MCF 10A (cell line): Measurements from ENCODE around the gene MAP4K5. TPM values are rescaled to one million over a fixed set of nuclear protein-coding genes. Genes with fewer than 3 reads are reported as not detected.

ENCODE experiments used
- BruUV-seq: library from RNA; stranded (reverse); fragments of 400-500 nt; replicated peaks from 2 replicates; lab custom pipeline; 2021; lab: Mats Ljungman, UMichigan
- CTCF ChIA-PET: fragments of 300-600 bp; sonication (Branson Sonifier 250); formaldehyde crosslinking; extraction: SDS; loops from one replicate; lab custom pipeline; 2021; ENCODE audit warnings: antibody characterized with exemption, inconsistent platforms; lab: Yijun Ruan, JAX
- POLR2A ChIA-PET: fragments of 300-600, 350-650 bp; sonication (Branson Sonifier 250); formaldehyde crosslinking; extraction: SDS; loops from one replicate; lab custom pipeline; 2020; ENCODE audit warnings: antibody characterized with exemption, inconsistent platforms; lab: Yijun Ruan, JAX
- DNase-seq: peaks from one replicate; pipeline ENCODE4 v3.0.0-alpha.2; 2018; ENCODE audit not compliant: unreplicated experiment
- H3K27ac Mint-ChIP-seq: one replicate; pipeline ENCODE4 v1.8.0; 2022; ENCODE audit warnings: mild to moderate bottlenecking, low read depth, mixed read lengths; ENCODE audit not compliant: unreplicated experiment
- H3K27me3 Mint-ChIP-seq: one replicate; pipeline ENCODE4 v1.8.0; 2022; ENCODE audit warnings: mixed read lengths; ENCODE audit not compliant: insufficient read depth, unreplicated experiment
- H3K36me3 Mint-ChIP-seq: one replicate; pipeline ENCODE4 v1.8.0; 2022; ENCODE audit warnings: mild to moderate bottlenecking, moderate library complexity, mixed read lengths; ENCODE audit not compliant: insufficient read depth, unreplicated experiment
- H3K4me1 Mint-ChIP-seq: one replicate; pipeline ENCODE4 v1.8.0; 2022; ENCODE audit warnings: mixed read lengths; ENCODE audit not compliant: insufficient read depth, unreplicated experiment
- H3K4me3 Mint-ChIP-seq: one replicate; pipeline ENCODE4 v1.8.0; 2022; ENCODE audit warnings: mild to moderate bottlenecking, moderate library complexity, mixed read lengths; ENCODE audit not compliant: unreplicated experiment
- H3K9me3 Mint-ChIP-seq: one replicate; pipeline ENCODE4 v1.8.0; 2022; ENCODE audit warnings: mixed read lengths; ENCODE audit not compliant: unreplicated experiment
- CTCF ChIP-seq: fragments of 200-600 bp; IDR thresholded peaks from one replicate; pipeline ENCODE4 v1.8.0; 2022; ENCODE audit warnings: antibody characterized with exemption, mild to moderate bottlenecking; ENCODE audit not compliant: unreplicated experiment
- intact Hi-C: fragments of 100-400 bp; cut with micrococcal nuclease; formaldehyde crosslinking; loops from 2 replicates; pipeline ENCODE4 v1.14.1; 2022
- total RNA-seq: library from RNA; stranded (reverse); gene quantifications from 2 replicates; pipeline ENCODE4 v1.2.3, GENCODE V29; 2022

Gene MAP4K5
- total RNA-seq, 1 experiment from 2014 or later = 45.7 TPM

GRCh38 chr14:50397390-50398188, 134.8 kb downstream of the MAP4K5 start:
- no peak for TF ChIP-seq CTCF
- H3K27me3 Mint-ChIP-seq = no peaks in the 10 kb centered on the region
- H3K4me3 Mint-ChIP-seq = peak overlapping the region; percentile 86
- H3K27ac Mint-ChIP-seq = peak overlapping the region; percentile 90
- CTCF ChIA-PET = interaction anchor here (0.7 kb wide), 1 partner anchor 72 kb away, joined by 3 read pairs; no protein-coding TSS in a partner anchor
- no peaks in the 10 kb centered on the region for H3K9me3 Mint-ChIP-seq
- BruUV-seq = no TSS peak
- H3K36me3 Mint-ChIP-seq = peaks cover 10% of the 10 kb centered on the region
- POLR2A ChIA-PET = interaction anchor here (0.6 to 4.7 kb wide), 18 partner anchors 22 to 777 kb away, joined by 3 to 47 read pairs (median 5); partner anchors contain the start of genes DMAC2L, L2HGDH, MAP4K5 and MGAT2
- H3K4me1 Mint-ChIP-seq = peaks cover 18% of the 10 kb centered on the region
- intact Hi-C loops = loop anchor here (2.0 to 10.0 kb wide), 2 partner anchors 57 to 135 kb away; partner anchors contain the start of gene MAP4K5
- peak; percentile 71 for DNase-seq

- POLR2A ChIA-PET = interaction anchor here (0.6 to 4.7 kb wide), 25 partner anchors 16 to 776 kb away, joined by 3 to 47 read pairs (median 4); partner anchors contain the start of genes DMAC2L, L2HGDH, MAP4K5 and MGAT2
- H3K4me1 Mint-ChIP-seq = peaks cover 18% of the 10 kb centered on the region
- intact Hi-C loops = loop anchor here (1.0 to 10.0 kb wide), 3 partner anchors 58 to 136 kb away; partner anchors contain the start of gene MAP4K5
Measured at GRCh38 chr14:50396631-50397389, 135.6 kb downstream of the MAP4K5 start, which contains the start of gene CDKL1. TSS of gene CDKL1 (minus strand) at chr14:50396881. CDS start at chr14:50395868, 1,013 bp downstream.

GRCh38 chr14:50395448-50395847, 136.9 kb downstream of the MAP4K5 start:
- H3K36me3 Mint-ChIP-seq = peaks cover 15% of the 10 kb centered on the region
- CTCF ChIA-PET = interaction anchor here (0.7 to 1.5 kb wide), 3 partner anchors 29 to 94 kb away, joined by 3 to 5 read pairs (median 4); no protein-coding TSS in a partner anchor

More at GRCh38 chr14:50396631-50397389, 135.6 kb downstream of the MAP4K5 start, which contains the start of gene CDKL1:
- Mint-ChIP-seq H3K27ac (peak within 1 kb of the TSS; percentile 90), H3K27me3 (no peaks in the 10 kb centered on the region), H3K4me3 (peak within 1 kb of the TSS; percentile 86), H3K9me3 (no peaks in the 10 kb centered on the region), H3K36me3 (peaks cover 13% of the 10 kb centered on the region)
- TF ChIP-seq CTCF = no peak
- peak; percentile 76 for DNase-seq
- CTCF ChIA-PET = interaction anchor here (0.7 to 1.5 kb wide), 5 partner anchors 28 to 132 kb away, joined by 3 to 9 read pairs (median 5); no protein-coding TSS in a partner anchor
- no TSS peak for BruUV-seq

More at GRCh38 chr14:50395448-50395847, 136.9 kb downstream of the MAP4K5 start:
- Mint-ChIP-seq H3K27ac (peak overlapping the region; percentile 90), H3K27me3 (no peaks in the 10 kb centered on the region), H3K4me3 (peak overlapping the region; percentile 86), H3K9me3 (no peaks in the 10 kb centered on the region), H3K4me1 (peaks cover 18% of the 10 kb centered on the region)
- BruUV-seq = no TSS peak
- intact Hi-C loops = loop anchor here (10.0 kb wide), 1 partner anchor 59 kb away; no protein-coding TSS in a partner anchor
- DNase-seq = peak; percentile 30
- POLR2A ChIA-PET = interaction anchor here (0.7 to 4.7 kb wide), 8 partner anchors 16 to 133 kb away, joined by 3 to 47 read pairs (median 8); partner anchors contain the start of genes DMAC2L and L2HGDH
- no peak for TF ChIP-seq CTCF
